Activated CD4-positive, alpha-beta T cell treated with anti-CD3 and anti-CD28 coated beads, Interleukin-2, amount 10 ng/mL, durations not matched to agents 24 days and 14 days (primary cell): ENCODE measurements around the gene CT83. TPM values are rescaled to one million over a fixed set of nuclear protein-coding genes. Genes with fewer than 3 reads are reported as not detected.

Source experiments
- DNase-seq: peaks from one replicate; pipeline ENCODE4 v3.0.0; 2022
- H3K27ac Mint-ChIP-seq: one replicate; pipeline ENCODE4 v1.8.0; 2022; ENCODE audit warnings: mild to moderate bottlenecking, mixed read lengths
- H3K27me3 Mint-ChIP-seq: one replicate; pipeline ENCODE4 v1.8.0; 2022; ENCODE audit warnings: mixed read lengths
- H3K36me3 Mint-ChIP-seq: one replicate; pipeline ENCODE4 v1.8.0; 2022; ENCODE audit warnings: low read depth, mild to moderate bottlenecking, mixed read lengths
- H3K4me1 Mint-ChIP-seq: one replicate; pipeline ENCODE4 v1.8.0; 2021; ENCODE audit warnings: mixed read lengths
- H3K4me3 Mint-ChIP-seq: one replicate; pipeline ENCODE4 v1.8.0; 2022; ENCODE audit warnings: mild to moderate bottlenecking, moderate library complexity, mixed read lengths
- H3K9me3 Mint-ChIP-seq: one replicate; pipeline ENCODE4 v1.8.0; 2021; ENCODE audit warnings: mixed read lengths
- intact Hi-C: fragments of 100-400 bp; cut with micrococcal nuclease; formaldehyde crosslinking; loops from one replicate; pipeline ENCODE4 v1.15.1; 2023
- total RNA-seq: library from RNA; stranded (reverse); gene quantifications from 2 replicates; pipeline ENCODE4 v1.2.3, GENCODE V29; 2022

The CT83 gene
- total RNA-seq: not detected in 2 replicates

GRCh38 chrX:116462822-116463221 is at the start of gene CT83:
Gene CT83 (minus strand): TSS chrX:116462976. CDS start chrX:116462856, 120 bp downstream.
- Mint-ChIP-seq H3K27ac (no peak within 1 kb of the TSS), H3K4me3 (no peak within 1 kb of the TSS)

GRCh38 chrX:116499780-116500179 is 37.0 kb upstream of the CT83 start:
- intact Hi-C loops: no loop called here
- no peaks in the 10 kb centered on the region for H3K36me3 Mint-ChIP-seq

More at GRCh38 chrX:116462822-116463221, at the start of gene CT83:
- H3K9me3 Mint-ChIP-seq: no peaks in the 10 kb centered on the region
- H3K36me3 Mint-ChIP-seq: no peaks in the 10 kb centered on the region
- no peak for DNase-seq
- H3K4me1 Mint-ChIP-seq: no peaks in the 10 kb centered on the region
- intact Hi-C loops: no loop called here
- H3K27me3 Mint-ChIP-seq: no peaks in the 10 kb centered on the region

GRCh38 chrX:116493271-116493670 is 30.5 kb upstream of the CT83 start:
- Mint-ChIP-seq H3K27ac (no peak overlapping the region), H3K4me1 (no peaks in the 10 kb centered on the region), H3K4me3 (no peak overlapping the region), H3K9me3 (no peaks in the 10 kb centered on the region), H3K27me3 (no peaks in the 10 kb centered on the region), H3K36me3 (no peaks in the 10 kb centered on the region)
- intact Hi-C loops: no loop called here
- DNase-seq: no peak

More at GRCh38 chrX:116499780-116500179, 37.0 kb upstream of the CT83 start:
- Mint-ChIP-seq H3K27ac (no peak overlapping the region), H3K4me3 (no peak overlapping the region), H3K9me3 (no peaks in the 10 kb centered on the region), H3K4me1 (no peaks in the 10 kb centered on the region), H3K27me3 (no peaks in the 10 kb centered on the region)
- DNase-seq: no peak

GRCh38 chrX:116490104-116490503 is 27.3 kb upstream of the CT83 start:
- Mint-ChIP-seq H3K36me3 (no peaks in the 10 kb centered on the region), H3K4me1 (no peaks in the 10 kb centered on the region), H3K27me3 (no peaks in the 10 kb centered on the region), H3K9me3 (no peaks in the 10 kb centered on the region), H3K27ac (no peak overlapping the region), H3K4me3 (no peak overlapping the region)
- intact Hi-C loops: no loop called here
- DNase-seq: no peak

DNA sequence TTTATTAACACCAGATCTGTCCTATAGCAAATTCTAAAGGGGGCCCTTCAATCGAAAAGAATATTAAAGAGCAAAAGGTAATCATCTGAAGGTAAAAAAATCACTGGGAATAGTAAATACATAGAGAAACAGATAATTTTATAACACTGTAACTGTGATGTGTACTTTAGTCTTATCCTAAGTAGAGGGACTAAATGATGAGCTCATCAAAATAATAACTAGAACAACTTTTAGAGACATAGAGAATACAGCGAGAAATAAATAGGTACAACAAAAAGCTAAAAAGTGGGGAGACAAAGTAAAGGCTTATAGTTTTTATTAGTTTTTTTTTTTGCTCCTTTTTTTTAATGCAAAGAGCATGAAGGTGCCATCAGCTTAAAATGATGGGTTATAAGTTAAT is 17.3 kb upstream of the CT83 start:
- H3K4me3 Mint-ChIP-seq: no peak overlapping the region
- H3K9me3 Mint-ChIP-seq: no peaks in the 10 kb centered on the region
- H3K27me3 Mint-ChIP-seq: no peaks in the 10 kb centered on the region
- no peaks in the 10 kb centered on the region for H3K36me3 Mint-ChIP-seq
- H3K27ac Mint-ChIP-seq: no peak overlapping the region
- intact Hi-C loops: no loop called here
- DNase-seq: no peak
- no peaks in the 10 kb centered on the region for H3K4me1 Mint-ChIP-seq

- H3K4me3 Mint-ChIP-seq: no peak overlapping the region
- intact Hi-C loops: no loop called here
- H3K27ac Mint-ChIP-seq: no peak overlapping the region
- H3K4me1 Mint-ChIP-seq: no peaks in the 10 kb centered on the region
- no peaks in the 10 kb centered on the region for H3K36me3 Mint-ChIP-seq
- no peak for DNase-seq
- H3K27me3 Mint-ChIP-seq: no peaks in the 10 kb centered on the region
- no peaks in the 10 kb centered on the region for H3K9me3 Mint-ChIP-seq
Measured at GRCh38 chrX:116449156-116449555, 13.6 kb downstream of the CT83 start.

DNA sequence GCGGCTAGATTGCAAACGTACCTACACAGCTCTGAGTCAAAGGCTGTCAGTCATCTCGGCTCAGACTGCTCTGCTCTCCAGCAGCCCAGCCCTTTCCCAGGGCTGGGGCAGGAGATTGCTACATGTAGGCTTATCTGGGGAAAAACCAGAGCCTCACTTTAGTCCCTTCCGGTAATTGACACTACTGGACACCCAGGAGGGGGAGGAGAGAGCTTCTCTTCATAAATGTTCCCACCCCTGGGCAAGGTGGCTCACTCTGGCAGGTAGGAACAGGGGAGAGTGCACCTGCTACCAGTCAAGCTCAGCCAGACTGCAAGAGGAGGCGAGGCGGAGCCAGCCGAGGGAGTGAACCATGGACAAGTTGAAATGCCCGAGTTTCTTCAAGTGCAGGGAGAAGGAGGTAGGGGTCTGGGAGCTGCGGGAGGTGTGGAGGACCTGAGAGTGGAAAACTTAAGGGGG is 26.4 kb downstream of the CT83 start, which contains the start of gene SLC6A14:
TSS of gene SLC6A14 (plus strand) at position 249 of the 459 bp plus-strand sequence. CDS start at position 353, 104 bp downstream.
- Mint-ChIP-seq H3K4me1 (no peaks in the 10 kb centered on the region), H3K9me3 (no peaks in the 10 kb centered on the region)
- intact Hi-C loops: no loop called here

GRCh38 chrX:116435597-116435996 is 27.2 kb downstream of the CT83 start:
- H3K27ac Mint-ChIP-seq: no peak overlapping the region
- no peak for DNase-seq
- H3K27me3 Mint-ChIP-seq: no peaks in the 10 kb centered on the region
- intact Hi-C loops: no loop called here
- H3K4me3 Mint-ChIP-seq: no peak overlapping the region
- H3K36me3 Mint-ChIP-seq: no peaks in the 10 kb centered on the region
- H3K4me1 Mint-ChIP-seq: no peaks in the 10 kb centered on the region
- H3K9me3 Mint-ChIP-seq: no peaks in the 10 kb centered on the region

More for the DNA sequence above, 26.4 kb downstream of the CT83 start, which contains the start of gene SLC6A14:
- H3K27ac Mint-ChIP-seq: no peak within 1 kb of the TSS
- H3K27me3 Mint-ChIP-seq: no peaks in the 10 kb centered on the region
- no peak for DNase-seq
- no peak within 1 kb of the TSS for H3K4me3 Mint-ChIP-seq
- no peaks in the 10 kb centered on the region for H3K36me3 Mint-ChIP-seq

DNA sequence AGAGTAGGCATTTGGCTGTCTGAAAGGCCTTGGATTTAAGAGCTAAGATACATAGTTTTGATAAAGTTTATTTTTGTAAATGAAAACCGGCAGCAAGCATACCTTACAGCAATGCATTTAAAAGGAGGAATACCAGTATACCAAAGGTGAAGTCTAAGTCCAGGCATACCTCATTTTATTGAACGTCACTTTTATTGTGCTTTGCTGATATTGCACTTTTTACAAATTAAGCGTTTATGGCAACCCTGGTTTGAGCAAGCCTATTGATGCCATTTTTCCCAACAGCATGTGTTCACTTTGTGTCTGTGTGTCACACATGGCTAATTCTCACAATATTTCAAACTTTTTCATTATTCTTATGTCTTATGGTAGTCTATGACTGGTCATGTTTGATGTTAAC is 34.8 kb downstream of the CT83 start:
- H3K27me3 Mint-ChIP-seq: no peaks in the 10 kb centered on the region

GRCh38 chrX:116417968-116418367 is 44.8 kb downstream of the CT83 start:
- Mint-ChIP-seq H3K36me3 (no peaks in the 10 kb centered on the region), H3K4me1 (no peaks in the 10 kb centered on the region), H3K9me3 (no peaks in the 10 kb centered on the region), H3K27ac (no peak overlapping the region), H3K27me3 (no peaks in the 10 kb centered on the region), H3K4me3 (no peak overlapping the region)
- intact Hi-C loops: no loop called here
- DNase-seq: no peak

More for the DNA sequence above, 34.8 kb downstream of the CT83 start:
- intact Hi-C loops: no loop called here
- no peaks in the 10 kb centered on the region for H3K4me1 Mint-ChIP-seq
- no peaks in the 10 kb centered on the region for H3K9me3 Mint-ChIP-seq
- DNase-seq: no peak
- no peak overlapping the region for H3K4me3 Mint-ChIP-seq
- H3K27ac Mint-ChIP-seq: no peak overlapping the region
- H3K36me3 Mint-ChIP-seq: no peaks in the 10 kb centered on the region

DNA sequence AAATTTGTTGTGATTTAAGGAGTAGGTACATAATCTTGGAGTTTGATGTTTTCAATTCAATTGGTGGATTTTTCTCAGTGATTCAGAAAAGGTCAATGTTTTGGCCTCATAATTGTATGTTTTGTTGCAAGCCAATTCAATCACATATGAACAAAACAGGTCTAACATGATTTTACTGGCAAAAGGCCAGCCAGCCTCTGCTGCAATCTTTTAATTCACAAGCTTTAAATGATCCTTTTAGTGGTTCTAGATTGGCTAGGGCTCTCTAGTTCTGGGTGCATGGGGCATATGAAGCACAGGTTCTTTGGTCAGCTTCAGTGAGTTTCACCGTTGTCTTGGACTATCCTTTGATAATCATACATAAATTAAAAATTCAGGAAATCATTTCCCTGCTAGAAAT is 45.6 kb downstream of the CT83 start:
- Mint-ChIP-seq H3K4me3 (no peak overlapping the region), H3K27me3 (no peaks in the 10 kb centered on the region), H3K4me1 (no peaks in the 10 kb centered on the region), H3K9me3 (no peaks in the 10 kb centered on the region), H3K27ac (no peak overlapping the region), H3K36me3 (no peaks in the 10 kb centered on the region)
- DNase-seq: no peak
- intact Hi-C loops: no loop called here

GRCh38 chrX:116413273-116413672 is 49.5 kb downstream of the CT83 start:
- no peak overlapping the region for H3K4me3 Mint-ChIP-seq
- H3K4me1 Mint-ChIP-seq: no peaks in the 10 kb centered on the region
- H3K36me3 Mint-ChIP-seq: no peaks in the 10 kb centered on the region
- no peak for DNase-seq
- H3K27me3 Mint-ChIP-seq: no peaks in the 10 kb centered on the region
- no peak overlapping the region for H3K27ac Mint-ChIP-seq
- no peaks in the 10 kb centered on the region for H3K9me3 Mint-ChIP-seq
- intact Hi-C loops: no loop called here

Other genes starting within 250 kb of the CT83 start
- not detected in 2 replicates for gene SLC6A14, start 26.4 kb downstream of the CT83 start, total RNA-seq